Keratinocyte (primary cell): ENCODE data around the gene HERPUD1. TPM values are rescaled to one million over a fixed set of nuclear protein-coding genes. Genes with fewer than 3 reads are reported as not detected.

Experiments used
- DNase-seq: peaks from one replicate; pipeline ENCODE4 v3.0.0-alpha.2; 2011; ENCODE audit warnings: low read depth, missing footprints, low spot score
- FAIRE-seq: peaks from 2 replicates; lab custom pipeline; 2011; peaks lifted over from hg19 to GRCh38; lab: Jason Lieb, UNC
- H2AFZ ChIP-seq: 2 replicates; pipeline ENCODE4 v1.6.0; 2012; ENCODE audit warnings: low read length, control low read depth, inconsistent platforms; ENCODE audit not compliant: control insufficient read depth
- H3K27ac ChIP-seq: 2 replicates; pipeline ENCODE4 v1.5.1; 2011; ENCODE audit warnings: low read length; ENCODE audit not compliant: control insufficient read depth, insufficient read depth
- H3K27me3 ChIP-seq: 3 replicates; pipeline ENCODE4 v1.6.0; 2011; ENCODE audit warnings: low read length; ENCODE audit not compliant: control insufficient read depth, insufficient read depth; ENCODE audit errors: extremely low read depth
- H3K36me3 ChIP-seq, 2 experiments: 2 replicates in 1 of 2; 3 replicates in 1 of 2; pipeline ENCODE4 v1.5.1; 2011; ENCODE audit warnings: low read length in 2 of 2, mild to moderate bottlenecking in 1 of 2; ENCODE audit not compliant: control insufficient read depth in 2 of 2, insufficient read depth in 2 of 2; ENCODE audit errors: extremely low read depth in 1 of 2
- H3K4me1 ChIP-seq: 3 replicates; pipeline ENCODE4 v1.5.1; 2011; ENCODE audit warnings: low read length; ENCODE audit not compliant: control insufficient read depth, insufficient read depth; ENCODE audit errors: extremely low read depth
- H3K4me2 ChIP-seq: 3 replicates; pipeline ENCODE4 v1.6.0; 2011; ENCODE audit warnings: low read depth, low read length; ENCODE audit not compliant: control insufficient read depth, insufficient read depth; ENCODE audit errors: extremely low read depth
- H3K4me3 ChIP-seq, 3 experiments: fragments of 200-600 bp in 1 of 3; sonication (generic) in 1 of 3; 2 replicates in 2 of 3; 3 replicates in 1 of 3; pipeline ENCODE4 v1.5.1; 2011 to 2016; ENCODE audit warnings: low read length in 3 of 3, mild to moderate bottlenecking in 3 of 3, control low read depth in 2 of 3, inconsistent platforms in 1 of 3, low read depth in 1 of 3, mixed read lengths in 1 of 3, mixed run types in 1 of 3, moderate library complexity in 1 of 3; ENCODE audit not compliant: control insufficient read depth in 2 of 3, insufficient read depth in 2 of 3; ENCODE audit errors: extremely low read depth in 1 of 3
- H3K79me2 ChIP-seq: 2 replicates; pipeline ENCODE4 v1.6.0; 2012; ENCODE audit warnings: low read length; ENCODE audit not compliant: control insufficient read depth, insufficient read depth
- H3K9ac ChIP-seq: 3 replicates; pipeline ENCODE4 v1.6.0; 2011; ENCODE audit warnings: low read length; ENCODE audit not compliant: control insufficient read depth, insufficient read depth; ENCODE audit errors: extremely low read depth
- H3K9me1 ChIP-seq: 3 replicates; pipeline ENCODE4 v1.6.0; 2011; ENCODE audit warnings: low read length; ENCODE audit not compliant: control insufficient read depth, insufficient read depth; ENCODE audit errors: extremely low read depth
- H3K9me3 ChIP-seq: 2 replicates; pipeline ENCODE4 v1.5.1; 2012; ENCODE audit warnings: low read depth, low read length; ENCODE audit not compliant: control insufficient read depth
- H4K20me1 ChIP-seq: 3 replicates; pipeline ENCODE4 v1.6.0; 2011; ENCODE audit warnings: low read length; ENCODE audit not compliant: control insufficient read depth, insufficient read depth; ENCODE audit errors: extremely low read depth
- EZH2 ChIP-seq: IDR thresholded peaks from one replicate; pipeline ENCODE4 v1.6.1; 2012; ENCODE audit warnings: inconsistent platforms, mild to moderate bottlenecking, low read length, moderate library complexity
- dilution Hi-C: fragments of 300-500 bp; cut with MboI; formaldehyde crosslinking; loops from one replicate; pipeline ENCODE4 v1.7.0; 2020; ENCODE audit warnings: low sequenced_read_pairs; ENCODE audit not compliant: extremely low pct_ligation_motif_present
- polyA plus RNA-seq, 5 experiments: library from polyadenylated mRNA; depleted of rRNA in 3 of 5; stranded (reverse) in 3 of 5; stranded (forward) in 1 of 5; unstranded in 1 of 5; fragments of >200 nt; gene quantifications; 1 replicate in 1 of 5; 2 replicates in 3 of 5; 3 replicates in 1 of 5; pipeline versions ENCODE4 v1.2.1 to v1.2.3, GENCODE V29; 2011 to 2012; ENCODE audit warnings: missing spikeins in 2 of 5, low read depth in 1 of 5, low replicate concordance in 1 of 5
- TF ChIP-seq, protein P1 (sequence below), 3 experiments: IDR thresholded peaks in 1 of 3; conservative IDR thresholded peaks in 1 of 3; optimal IDR thresholded peaks in 1 of 3; 2 replicates in 2 of 3; 3 replicates in 1 of 3; pipeline versions ENCODE3 to v1.5.1; 2011; ENCODE audit warnings: low read length in 3 of 3, mild to moderate bottlenecking in 3 of 3, moderate library complexity in 2 of 3, control low read depth in 1 of 3, inconsistent platforms in 1 of 3; ENCODE audit not compliant: insufficient read depth in 2 of 3; ENCODE audit errors: extremely low read depth in 1 of 3

Gene HERPUD1
- polyA plus RNA-seq, 1 donor (not counting 4 experiments of a cell fraction or from before 2014, with no cell fraction given) = 183 TPM

DNA sequence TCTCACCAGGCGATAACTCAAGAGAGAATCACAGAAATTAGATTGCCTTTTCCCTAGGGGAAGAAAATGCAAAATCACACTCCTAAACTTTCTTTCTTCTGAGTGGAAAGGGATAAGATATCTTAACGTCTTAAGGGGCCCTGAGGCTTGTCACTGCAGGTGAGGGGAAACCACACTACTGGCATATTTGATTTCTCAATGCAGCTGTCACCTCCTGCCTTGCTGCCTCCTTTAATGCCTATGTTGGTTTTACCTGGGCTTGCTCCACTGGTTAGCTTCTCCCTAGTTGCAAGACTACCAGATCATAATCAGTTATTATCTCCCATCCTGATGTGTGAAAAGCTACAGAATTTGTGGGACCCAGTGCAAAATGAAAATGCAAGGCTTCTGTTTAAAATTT lies 4.5 kb upstream of the HERPUD1 start:
- H2AFZ ChIP-seq = no peak overlapping the region
- peaks cover 6% of the 10 kb centered on the region for H3K4me1 ChIP-seq
- no peak overlapping the region for H3K27ac ChIP-seq
- dilution Hi-C loops = no loop called here
- no peak overlapping the region for H3K4me2 ChIP-seq
- no peaks in the 10 kb centered on the region for H3K27me3 ChIP-seq
- no peaks in the 10 kb centered on the region for H3K9me1 ChIP-seq
- no peaks in the 10 kb centered on the region for H3K36me3 ChIP-seq
- DNase-seq (no peak), FAIRE-seq (no peak)
- H3K79me2 ChIP-seq = peaks cover 5% of the 10 kb centered on the region
- no peak overlapping the region for H3K4me3 ChIP-seq
- no peaks in the 10 kb centered on the region for H4K20me1 ChIP-seq
- H3K9me3 ChIP-seq = no peaks in the 10 kb centered on the region
- TF ChIP-seq EZH2 = no peak
- TF ChIP-seq, protein P1, sequence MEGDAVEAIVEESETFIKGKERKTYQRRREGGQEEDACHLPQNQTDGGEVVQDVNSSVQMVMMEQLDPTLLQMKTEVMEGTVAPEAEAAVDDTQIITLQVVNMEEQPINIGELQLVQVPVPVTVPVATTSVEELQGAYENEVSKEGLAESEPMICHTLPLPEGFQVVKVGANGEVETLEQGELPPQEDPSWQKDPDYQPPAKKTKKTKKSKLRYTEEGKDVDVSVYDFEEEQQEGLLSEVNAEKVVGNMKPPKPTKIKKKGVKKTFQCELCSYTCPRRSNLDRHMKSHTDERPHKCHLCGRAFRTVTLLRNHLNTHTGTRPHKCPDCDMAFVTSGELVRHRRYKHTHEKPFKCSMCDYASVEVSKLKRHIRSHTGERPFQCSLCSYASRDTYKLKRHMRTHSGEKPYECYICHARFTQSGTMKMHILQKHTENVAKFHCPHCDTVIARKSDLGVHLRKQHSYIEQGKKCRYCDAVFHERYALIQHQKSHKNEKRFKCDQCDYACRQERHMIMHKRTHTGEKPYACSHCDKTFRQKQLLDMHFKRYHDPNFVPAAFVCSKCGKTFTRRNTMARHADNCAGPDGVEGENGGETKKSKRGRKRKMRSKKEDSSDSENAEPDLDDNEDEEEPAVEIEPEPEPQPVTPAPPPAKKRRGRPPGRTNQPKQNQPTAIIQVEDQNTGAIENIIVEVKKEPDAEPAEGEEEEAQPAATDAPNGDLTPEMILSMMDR (optimal IDR thresholded peaks at IDR 0.05 in 1 of 3, IDR thresholded peaks at IDR 0.05 in 1 of 3, conservative IDR thresholded peaks at IDR 0.05 in 1 of 3; ENCODE audit: extremely low read depth in 1 of 3, insufficient read depth in 2 of 3, low read length in 3 of 3) = no peak
- H3K9ac ChIP-seq = no peak overlapping the region

DNA sequence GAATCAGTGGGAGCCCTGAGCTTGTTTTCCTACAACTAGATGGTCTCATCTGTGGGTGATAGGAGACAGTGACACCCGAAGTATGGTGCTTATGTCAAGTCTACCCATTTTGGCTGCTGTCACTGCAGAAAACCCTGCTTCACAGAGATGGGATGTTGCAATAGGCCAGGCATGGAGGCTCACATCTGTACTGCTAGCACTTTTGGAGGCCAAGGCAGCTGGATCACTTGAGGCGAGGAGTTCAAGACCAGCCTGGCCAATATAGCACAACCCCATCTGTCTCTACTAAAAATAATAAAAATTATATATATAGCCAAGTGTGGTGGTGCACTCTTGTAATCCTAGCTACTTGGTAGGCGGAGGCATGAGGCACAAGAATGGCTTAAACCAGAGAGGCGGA lies 2.3 kb upstream of the HERPUD1 start:
- no peaks in the 10 kb centered on the region for H3K9me1 ChIP-seq
- dilution Hi-C loops = no loop called here
- no peaks in the 10 kb centered on the region for H3K27me3 ChIP-seq
- H3K79me2 ChIP-seq = peaks cover 25% of the 10 kb centered on the region
- FAIRE-seq (no peak), DNase-seq (no peak)
- no peak overlapping the region for H3K4me2 ChIP-seq
- no peak overlapping the region for H3K9ac ChIP-seq
- H3K4me1 ChIP-seq = peaks cover 11% of the 10 kb centered on the region
- H4K20me1 ChIP-seq = peaks cover 16% of the 10 kb centered on the region
- no peak overlapping the region for H3K27ac ChIP-seq
- no peak for TF ChIP-seq EZH2
- TF ChIP-seq, protein P1 (optimal IDR thresholded peaks at IDR 0.05 in 1 of 3, IDR thresholded peaks at IDR 0.05 in 1 of 3, conservative IDR thresholded peaks at IDR 0.05 in 1 of 3; ENCODE audit: extremely low read depth in 1 of 3, insufficient read depth in 2 of 3, low read length in 3 of 3) = no peak
- no peak overlapping the region for H2AFZ ChIP-seq
- no peak overlapping the region for H3K4me3 ChIP-seq
- peaks cover 0 to 5% of the 10 kb centered on the region in 2 experiments for H3K36me3 ChIP-seq
- no peaks in the 10 kb centered on the region for H3K9me3 ChIP-seq
